ENCODE data around the gene TESK2.

The TESK2 gene

GRCh38 chr1:45319761-45320160 is 171.2 kb downstream of the TESK2 start:
- Histone ChIP-seq H2AFZ (ENCODE audit: low read depth) (no peak overlapping the region), H3K4me1 (ENCODE audit: low read depth, poor library complexity, severe bottlenecking) (peaks cover 4% of the 10 kb centered on the region), H3K36me3 (ENCODE audit: insufficient read depth) (no peaks in the 10 kb centered on the region), H3K9ac (no peak overlapping the region), H3K27ac (no peak overlapping the region), H4K20me1 (ENCODE audit: insufficient read depth) (no peaks in the 10 kb centered on the region), H3K79me2 (ENCODE audit: insufficient read depth, low read depth) (no peaks in the 10 kb centered on the region), H3K4me3 (IDR thresholded peaks at IDR 0.05; ENCODE audit: insufficient read depth, low read depth, low read length) (no peak overlapping the region), H3K4me2 (no peak overlapping the region), H3K27me3 (ENCODE audit: insufficient read depth, low read depth) (no peaks in the 10 kb centered on the region)
- TF ChIP-seq CTCF (conservative IDR thresholded peaks at IDR 0.05; ENCODE audit: low read depth, low read length), result no peak

- H3K4me3 ChIP-seq (IDR thresholded peaks at IDR 0.05; ENCODE audit: insufficient read depth, low read depth, low read length), result no peak overlapping the region
- no peaks in the 10 kb centered on the region for H4K20me1 ChIP-seq (ENCODE audit: insufficient read depth)
- no peak for TF ChIP-seq CTCF (conservative IDR thresholded peaks at IDR 0.05; ENCODE audit: low read depth, low read length)
- no peak overlapping the region for H3K9ac ChIP-seq
- H3K4me2 ChIP-seq, result no peak overlapping the region
- no peaks in the 10 kb centered on the region for H3K79me2 ChIP-seq (ENCODE audit: insufficient read depth, low read depth)
- H3K27me3 ChIP-seq (ENCODE audit: insufficient read depth, low read depth), result no peaks in the 10 kb centered on the region
- no peak overlapping the region for H2AFZ ChIP-seq (ENCODE audit: low read depth)
- H3K27ac ChIP-seq, result no peak overlapping the region
- no peaks in the 10 kb centered on the region for H3K36me3 ChIP-seq (ENCODE audit: insufficient read depth)
- peaks cover 4% of the 10 kb centered on the region for H3K4me1 ChIP-seq (ENCODE audit: low read depth, poor library complexity, severe bottlenecking)
These were observed 173.8 kb downstream of the TESK2 start for GRCh38 chr1:45317166-45317565.

- H3K27ac ChIP-seq, result no peak overlapping the region
- no peak for TF ChIP-seq CTCF (conservative IDR thresholded peaks at IDR 0.05; ENCODE audit: low read depth, low read length)
- no peaks in the 10 kb centered on the region for H3K27me3 ChIP-seq (ENCODE audit: insufficient read depth, low read depth)
- H2AFZ ChIP-seq (ENCODE audit: low read depth), result no peak overlapping the region
- H4K20me1 ChIP-seq (ENCODE audit: insufficient read depth), result no peaks in the 10 kb centered on the region
- H3K36me3 ChIP-seq (ENCODE audit: insufficient read depth), result no peaks in the 10 kb centered on the region
- no peaks in the 10 kb centered on the region for H3K79me2 ChIP-seq (ENCODE audit: insufficient read depth, low read depth)
- H3K9ac ChIP-seq, result no peak overlapping the region
- no peaks in the 10 kb centered on the region for H3K4me1 ChIP-seq (ENCODE audit: low read depth, poor library complexity, severe bottlenecking)
- no peak overlapping the region for H3K4me3 ChIP-seq (IDR thresholded peaks at IDR 0.05; ENCODE audit: insufficient read depth, low read depth, low read length)
- H3K4me2 ChIP-seq, result no peak overlapping the region
These were observed 176.7 kb downstream of the TESK2 start for GRCh38 chr1:45314266-45314665.

GRCh38 chr1:45306905-45307304 is 184.1 kb downstream of the TESK2 start:
- Histone ChIP-seq H3K79me2 (ENCODE audit: insufficient read depth, low read depth) (no peaks in the 10 kb centered on the region), H3K36me3 (ENCODE audit: insufficient read depth) (no peaks in the 10 kb centered on the region), H3K27me3 (ENCODE audit: insufficient read depth, low read depth) (no peaks in the 10 kb centered on the region), H3K4me1 (ENCODE audit: low read depth, poor library complexity, severe bottlenecking) (peaks cover 10% of the 10 kb centered on the region), H4K20me1 (ENCODE audit: insufficient read depth) (no peaks in the 10 kb centered on the region), H3K4me2 (no peak overlapping the region), H3K4me3 (IDR thresholded peaks at IDR 0.05; ENCODE audit: insufficient read depth, low read depth, low read length) (no peak overlapping the region), H2AFZ (ENCODE audit: low read depth) (no peak overlapping the region), H3K9ac (no peak overlapping the region), H3K27ac (no peak overlapping the region)
- no peak for TF ChIP-seq CTCF (conservative IDR thresholded peaks at IDR 0.05; ENCODE audit: low read depth, low read length)
